ENCODE measurements around the gene PARK7. TPM values are rescaled to one million over a fixed set of nuclear protein-coding genes. Genes with fewer than 3 reads are reported as not detected.
A peak's percentile ranks its signal among the peaks of the same experiment; 100 is the strongest.

Gene PARK7
- total RNA-seq, 8 experiments from 2014 or later = 305 to 482 (median 382) TPM

DNA sequence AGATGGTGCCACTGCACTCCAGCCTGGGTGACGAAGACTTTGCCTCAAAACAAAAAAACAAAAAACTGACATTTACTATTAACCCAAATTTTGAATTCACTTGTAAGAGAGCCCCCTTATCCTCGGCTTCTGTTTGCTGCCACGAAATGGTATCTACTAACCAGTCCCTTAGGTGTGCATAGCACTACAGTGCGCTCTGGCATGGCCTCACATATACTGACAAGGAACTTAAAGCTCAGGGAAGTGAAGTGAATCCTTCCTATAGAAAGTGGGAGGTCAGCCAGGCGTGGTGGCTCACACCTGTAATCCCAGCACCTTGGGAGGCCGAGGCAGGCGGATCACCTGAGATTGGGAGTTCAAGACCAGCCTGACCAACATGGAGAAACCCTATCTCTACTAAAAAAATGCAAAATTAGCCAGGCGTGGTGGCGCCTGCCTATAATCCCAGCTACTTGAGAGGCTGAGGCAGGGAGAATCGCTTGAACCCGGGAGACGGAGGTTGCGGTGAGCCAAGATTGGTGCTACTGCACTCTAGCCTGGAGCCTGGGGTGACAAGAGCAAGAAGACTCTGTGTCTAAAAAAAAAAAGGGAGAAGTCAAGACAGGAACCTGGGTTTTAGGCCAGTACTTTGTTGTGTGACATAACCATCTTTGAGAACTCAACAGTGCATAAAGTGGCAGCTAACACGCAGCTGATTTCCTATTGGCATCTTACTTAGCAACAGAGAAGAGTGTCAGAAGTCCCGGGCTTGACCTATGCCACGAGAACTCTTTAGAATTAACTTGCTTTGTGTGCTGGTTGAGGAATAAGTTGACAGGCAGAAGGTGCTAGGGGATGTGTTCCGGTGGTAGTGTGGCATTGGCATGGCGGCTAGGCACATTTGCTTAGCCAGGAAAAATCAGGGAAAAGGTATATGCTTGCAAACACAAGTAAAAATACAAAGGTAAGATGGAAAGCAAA, 47.8 kb downstream of the PARK7 start:
- no peak overlapping the region for H3K4me3 ChIP-seq
- no peak for ATAC-seq (replicated peaks in 6 of 8)
- 83 to 100% (median 96%) methylated on average over 2 to 18 of the region's 18 CpGs for WGBS, 10 experiments
- peaks cover 0 to 10% of the 10 kb centered on the region in 2 donors for H3K4me1 ChIP-seq (replicated peaks in 1 of 2)
- no peak overlapping the region for H3K27ac ChIP-seq
- in situ Hi-C loops (cut with MboI; ENCODE audit: low pct_unique_long_range_greater_than_20kb in 2 of 9, low sequenced_read_pairs in 9 of 9, unreplicated experiment in 9 of 9) = loop anchor here in 5 of 9 experiments (10.0 to 25.0 kb wide), 2 partner anchors 303 to 305 kb away; partner anchors contain the start of gene SLC45A1 (in 5 of the 5)

DNA sequence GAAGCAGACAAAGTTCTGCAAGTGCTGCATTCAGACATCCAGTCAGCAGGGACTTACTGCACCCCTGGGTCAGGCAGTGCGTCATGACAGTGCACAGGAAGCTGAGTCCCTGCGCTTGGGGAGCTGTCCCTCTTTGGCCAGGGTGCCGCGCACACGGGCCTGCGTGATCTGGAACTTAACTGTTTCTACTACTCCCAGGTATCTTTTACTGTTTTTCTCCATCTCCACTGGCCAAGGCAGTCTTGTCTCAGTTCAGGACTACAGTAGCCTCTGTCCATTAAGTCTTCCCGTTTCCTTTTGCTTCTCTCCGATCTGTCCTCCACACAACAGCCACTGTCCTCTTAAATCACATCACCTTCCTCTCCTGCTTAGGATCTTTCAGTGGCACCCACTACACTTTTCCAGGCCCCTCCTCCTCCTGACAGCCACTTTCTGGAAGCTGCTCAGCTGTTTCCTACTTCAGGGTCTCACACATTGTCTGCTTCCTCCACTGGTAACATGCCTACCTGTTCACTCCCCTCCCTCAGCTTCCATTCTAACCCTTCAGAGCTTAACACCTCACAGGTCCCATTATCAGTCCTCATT, 48.7 kb downstream of the PARK7 start:
- 88 to 100% (median 90%) methylated on average over 2 to 8 of the region's 8 CpGs; no CpG with 5 or more reads in 1 of the 10 experiments for WGBS, 10 experiments
- Histone ChIP-seq H3K4me3 (no peak overlapping the region), H3K4me1 (replicated peaks in 1 of 2) (peaks cover 1 to 3% of the 10 kb centered on the region in 2 donors), H3K27ac (no peak overlapping the region)
- in situ Hi-C loops (cut with MboI; ENCODE audit: low pct_unique_long_range_greater_than_20kb in 2 of 9, low sequenced_read_pairs in 9 of 9, unreplicated experiment in 9 of 9) = loop anchor here in 5 of 9 experiments (10.0 to 25.0 kb wide), 2 partner anchors 302 to 305 kb away; partner anchors contain the start of gene SLC45A1 (in 5 of the 5)
- no peak for ATAC-seq (replicated peaks in 6 of 8)

DNA sequence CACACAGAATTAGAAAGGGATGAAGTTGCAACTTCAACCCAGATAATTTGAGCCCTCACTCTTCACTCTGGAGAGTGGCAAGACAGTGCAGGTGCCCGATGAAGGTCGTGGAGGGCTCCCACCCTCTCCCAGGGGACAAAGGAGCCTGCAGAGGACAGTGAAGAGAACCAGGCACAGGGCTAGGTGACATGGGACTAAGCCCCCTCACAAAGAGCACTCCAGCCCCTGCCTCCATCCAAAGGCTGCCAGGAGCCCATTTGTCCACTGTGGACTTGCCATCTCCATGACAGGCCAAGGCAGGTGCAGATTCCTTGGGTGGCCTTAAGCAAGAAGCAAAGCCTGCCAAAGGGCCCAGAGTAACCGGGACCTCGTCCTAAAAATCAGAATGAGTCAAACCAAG, 49.5 kb downstream of the PARK7 start:
- Histone ChIP-seq H3K4me3 (no peak overlapping the region), H3K27ac (no peak overlapping the region), H3K4me1 (replicated peaks in 1 of 2) (peaks cover 10% of the 10 kb centered on the region in 2 donors)
- WGBS, 10 experiments = 86 to 100% (median 93%) methylated on average over 1 to 4 of the region's 4 CpGs; no CpG with 5 or more reads in 3 of the 10 experiments
- in situ Hi-C loops (cut with MboI; ENCODE audit: low pct_unique_long_range_greater_than_20kb in 2 of 9, low sequenced_read_pairs in 9 of 9, unreplicated experiment in 9 of 9) = loop anchor here in 5 of 9 experiments (10.0 to 25.0 kb wide), 2 partner anchors 301 to 304 kb away; partner anchors contain the start of gene SLC45A1 (in 5 of the 5)
- no peak for ATAC-seq (replicated peaks in 6 of 8)

DNA sequence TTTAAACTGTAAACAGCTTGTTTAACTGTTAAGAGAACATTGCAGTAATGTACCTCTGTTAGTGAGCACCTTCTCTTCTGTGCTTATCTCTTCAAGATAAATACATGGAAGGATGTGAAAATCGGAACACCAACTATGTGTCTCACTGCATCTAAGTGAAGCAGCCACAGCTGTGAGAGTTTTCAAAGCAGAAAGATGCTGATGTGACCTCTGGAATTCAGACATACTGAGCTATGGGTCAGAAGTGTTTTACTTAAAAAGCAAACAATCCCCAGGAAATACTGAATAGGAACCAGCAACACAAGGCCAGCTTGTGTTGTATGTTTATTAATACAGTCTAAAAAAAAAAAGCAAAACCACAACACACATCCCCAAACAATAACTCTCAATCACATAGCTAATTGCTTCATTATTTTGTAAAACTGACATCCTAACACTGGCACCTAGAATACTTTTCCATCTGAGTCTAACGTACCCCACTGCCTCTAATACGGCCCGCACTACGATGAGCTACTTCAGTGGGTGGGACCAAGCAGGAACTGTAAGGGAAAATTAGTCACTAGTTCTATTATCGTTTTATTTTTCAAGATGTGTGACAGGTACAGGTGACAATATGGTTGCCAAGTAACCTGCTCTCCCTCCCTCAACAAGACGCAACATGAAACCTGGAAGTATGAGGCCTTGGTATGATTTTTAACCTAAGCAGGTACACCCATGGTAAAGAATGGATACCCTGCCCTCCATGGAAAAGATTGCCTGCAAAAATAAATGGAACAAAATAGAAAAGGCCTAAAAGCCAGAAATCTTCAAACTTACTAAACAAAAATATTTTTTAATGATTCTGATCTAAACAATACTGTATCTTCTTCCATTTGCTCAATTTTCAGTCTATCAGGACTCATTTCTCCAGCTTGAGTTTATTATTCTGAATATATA, 50.7 kb downstream of the PARK7 start:
- Histone ChIP-seq H3K4me3 (no peak overlapping the region), H3K27ac (no peak overlapping the region), H3K4me1 (replicated peaks in 1 of 2) (peaks cover 18 to 22% of the 10 kb centered on the region in 2 donors)
- in situ Hi-C loops (cut with MboI; ENCODE audit: low pct_unique_long_range_greater_than_20kb in 2 of 9, low sequenced_read_pairs in 9 of 9, unreplicated experiment in 9 of 9) = loop anchor here in 5 of 9 experiments (10.0 to 25.0 kb wide), 2 partner anchors 300 to 303 kb away; partner anchors contain the start of gene SLC45A1 (in 5 of the 5)
- WGBS, 10 experiments = 82 to 100% (median 96%) methylated on average over 1 to 7 of the region's 7 CpGs
- no peak for ATAC-seq (replicated peaks in 6 of 8)

DNA sequence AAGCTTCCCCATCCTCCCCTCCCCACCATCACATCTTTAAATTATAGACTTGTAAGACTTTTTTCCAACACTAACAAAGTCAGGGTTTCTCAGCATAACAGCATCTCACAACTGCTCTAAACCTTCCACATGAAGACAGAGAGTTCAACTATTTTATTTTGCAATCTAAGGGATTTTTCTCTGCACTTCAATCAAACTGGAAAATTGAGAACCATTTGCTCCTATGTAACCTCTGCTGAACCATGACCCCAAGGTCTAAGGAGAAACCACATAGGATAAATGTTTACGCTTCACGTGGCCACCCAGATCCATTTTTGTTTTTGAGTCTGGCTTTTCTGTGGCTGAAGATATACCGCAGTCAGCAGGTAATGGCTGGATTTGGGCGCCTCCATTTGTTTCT, 51.4 kb downstream of the PARK7 start:
- in situ Hi-C loops (cut with MboI; ENCODE audit: low pct_unique_long_range_greater_than_20kb in 2 of 9, low sequenced_read_pairs in 9 of 9, unreplicated experiment in 9 of 9) = loop anchor here in 5 of 9 experiments (10.0 to 25.0 kb wide), 2 partner anchors 299 to 302 kb away; partner anchors contain the start of gene SLC45A1 (in 5 of the 5)
- 86 to 100% (median 100%) methylated on average over 1 to 4 of the region's 4 CpGs; no CpG with 5 or more reads in 2 of the 10 experiments for WGBS, 10 experiments
- ATAC-seq (replicated peaks in 6 of 8) = no peak
- Histone ChIP-seq H3K4me3 (no peak overlapping the region), H3K27ac (no peak overlapping the region), H3K4me1 (replicated peaks in 1 of 2) (peaks cover 24 to 29% of the 10 kb centered on the region in 2 donors)

DNA sequence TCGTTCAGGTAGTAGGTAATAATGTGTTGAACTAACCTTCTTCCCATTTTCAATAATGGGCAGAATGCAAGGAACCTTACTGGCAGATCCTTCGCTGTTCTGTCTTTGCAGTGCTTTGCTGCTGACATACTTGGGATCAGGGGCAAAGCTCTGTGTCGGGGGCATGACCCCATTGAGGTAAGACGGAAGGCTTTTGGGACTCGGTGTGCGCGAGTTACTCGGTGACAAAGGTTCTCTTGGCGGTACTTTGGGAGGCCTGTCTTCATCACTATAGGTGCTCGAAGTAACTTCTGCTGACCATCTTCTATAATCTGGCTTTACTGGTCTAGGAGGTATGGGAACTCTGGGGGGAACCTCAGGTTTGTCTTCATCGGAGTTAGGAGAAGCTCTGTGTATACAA, 51.9 kb downstream of the PARK7 start:
- no peak overlapping the region for H3K27ac ChIP-seq
- 17 to 100% (median 92%) methylated on average over 1 to 11 of the region's 11 CpGs; no CpG with 5 or more reads in 2 of the 10 experiments for WGBS, 10 experiments
- in situ Hi-C loops (cut with MboI; ENCODE audit: low pct_unique_long_range_greater_than_20kb in 2 of 9, low sequenced_read_pairs in 9 of 9, unreplicated experiment in 9 of 9) = loop anchor here in 5 of 9 experiments (10.0 to 25.0 kb wide), 2 partner anchors 299 to 301 kb away; partner anchors contain the start of gene SLC45A1 (in 5 of the 5)

DNA sequence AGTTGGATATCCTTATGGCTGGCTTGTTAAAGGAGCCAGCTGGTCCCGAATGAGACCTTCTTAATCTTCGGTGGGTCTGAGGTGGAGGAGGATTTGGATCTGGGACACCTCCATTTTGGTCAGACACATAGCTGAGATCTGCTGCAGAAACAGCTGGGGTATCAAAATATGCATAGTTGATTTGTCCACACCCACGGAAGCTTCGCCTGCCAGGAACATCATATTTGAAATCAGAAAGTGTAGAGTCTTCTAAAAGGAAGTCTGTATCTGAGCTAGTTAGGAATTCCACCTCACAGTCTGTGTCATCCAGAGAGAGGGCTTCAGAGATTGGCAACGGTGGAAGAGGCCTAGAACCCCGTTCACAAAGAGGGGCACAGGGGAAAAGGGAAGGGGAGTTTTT, 52.3 kb downstream of the PARK7 start:
- in situ Hi-C loops (cut with MboI; ENCODE audit: low pct_unique_long_range_greater_than_20kb in 2 of 9, low sequenced_read_pairs in 9 of 9, unreplicated experiment in 9 of 9) = loop anchor here in 5 of 9 experiments (10.0 to 25.0 kb wide), 2 partner anchors 299 to 301 kb away; partner anchors contain the start of gene SLC45A1 (in 5 of the 5)
- Histone ChIP-seq H3K4me1 (replicated peaks in 1 of 2) (peaks cover 30 to 38% of the 10 kb centered on the region in 2 donors), H3K27ac (no peak overlapping the region), H3K4me3 (no peak overlapping the region)
- 20 to 100% (median 90%) methylated on average over 1 to 6 of the region's 6 CpGs; no CpG with 5 or more reads in 2 of the 10 experiments for WGBS, 10 experiments
- peak in 1 of 8 experiments; percentile 41 for ATAC-seq (replicated peaks in 6 of 8)

More for the DNA sequence above, 51.9 kb downstream of the PARK7 start:
- Histone ChIP-seq H3K4me3 (no peak overlapping the region), H3K4me1 (replicated peaks in 1 of 2) (peaks cover 26 to 34% of the 10 kb centered on the region in 2 donors)
- ATAC-seq (replicated peaks in 6 of 8) = no peak

DNA sequence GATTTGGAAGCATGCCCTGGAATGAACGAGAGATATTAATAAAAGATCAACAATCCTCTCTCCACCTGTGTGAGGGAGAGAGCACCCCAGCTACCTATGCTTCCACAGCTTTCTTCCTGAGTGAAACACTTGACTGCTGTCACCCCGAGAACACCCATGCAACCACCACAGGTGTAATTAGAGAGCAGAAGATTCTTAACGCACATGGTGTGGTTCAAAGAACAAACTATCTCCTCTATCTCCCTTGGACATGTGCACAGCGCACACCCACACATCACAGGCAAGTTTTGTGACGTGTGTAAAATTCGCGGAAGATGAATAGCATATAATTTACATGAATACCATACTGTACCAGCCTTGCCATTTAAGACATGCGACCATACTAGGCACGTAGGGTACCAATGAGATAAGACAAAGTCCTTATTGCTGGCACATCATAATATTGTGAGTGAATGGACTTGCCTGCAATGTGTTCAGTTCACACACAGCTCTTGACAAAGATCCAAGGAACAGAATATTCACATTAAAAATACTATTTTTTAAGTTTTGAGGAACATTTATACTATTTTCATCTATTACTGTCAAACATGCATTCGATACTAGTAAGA, 53.0 kb downstream of the PARK7 start:
- 57 to 100% (median 91%) methylated on average over 1 to 10 of the region's 10 CpGs for WGBS, 10 experiments
- H3K4me1 ChIP-seq (replicated peaks in 1 of 2) = peaks cover 36 to 44% of the 10 kb centered on the region in 2 donors
- H3K4me3 ChIP-seq = no peak overlapping the region
- ATAC-seq (replicated peaks in 6 of 8) = no peak
- in situ Hi-C loops (cut with MboI; ENCODE audit: low pct_unique_long_range_greater_than_20kb in 2 of 9, low sequenced_read_pairs in 9 of 9, unreplicated experiment in 9 of 9) = loop anchor here in 5 of 9 experiments (10.0 to 25.0 kb wide), 2 partner anchors 298 to 300 kb away; partner anchors contain the start of gene SLC45A1 (in 5 of the 5)
- H3K27ac ChIP-seq = no peak overlapping the region

DNA sequence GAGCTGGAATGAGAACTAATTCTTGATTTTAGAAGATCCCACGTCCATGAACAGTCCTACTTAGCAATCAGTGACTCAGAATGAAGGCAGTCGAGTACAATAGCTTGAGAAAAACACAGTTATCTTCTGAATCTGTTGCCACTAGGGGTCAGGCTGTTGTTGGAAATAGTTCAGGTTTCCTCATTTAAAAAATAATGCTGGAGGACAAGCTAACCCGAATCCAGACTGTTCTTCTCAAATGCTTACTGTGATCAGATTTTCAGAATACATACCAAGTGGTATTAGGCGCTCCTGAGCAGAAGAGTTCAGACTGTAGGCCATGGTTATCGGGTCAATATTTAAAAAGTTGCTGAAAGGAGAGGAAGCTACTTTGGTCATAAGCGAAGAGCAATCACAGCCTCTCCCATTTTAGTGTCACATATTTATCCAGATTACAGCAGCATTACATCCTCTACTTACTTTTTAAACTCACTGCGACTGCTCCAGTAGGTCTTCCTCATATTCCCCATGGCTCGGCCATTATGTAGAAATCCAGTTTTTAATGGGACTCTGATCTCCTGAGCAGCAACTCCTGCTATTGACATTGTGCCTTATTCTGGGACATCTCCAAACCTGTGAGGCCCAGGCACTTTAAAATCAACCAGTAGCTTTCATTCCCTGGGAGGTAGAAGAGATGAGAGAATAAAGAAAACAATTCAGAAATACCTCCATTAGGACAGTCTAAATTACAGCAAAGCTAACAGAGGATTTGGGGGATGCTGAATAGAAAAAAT, 53.7 kb downstream of the PARK7 start:
- peaks cover 43 to 52% of the 10 kb centered on the region in 2 donors for H3K4me1 ChIP-seq (replicated peaks in 1 of 2)
- ATAC-seq (replicated peaks in 6 of 8) = peak; percentile 50 to 86 (median 56)
- H3K27ac ChIP-seq = no peak overlapping the region
- no peak overlapping the region for H3K4me3 ChIP-seq
- in situ Hi-C loops (cut with MboI; ENCODE audit: low pct_unique_long_range_greater_than_20kb in 2 of 9, low sequenced_read_pairs in 9 of 9, unreplicated experiment in 9 of 9) = loop anchor here in 5 of 9 experiments (10.0 to 25.0 kb wide), 2 partner anchors 297 to 300 kb away; partner anchors contain the start of gene SLC45A1 (in 5 of the 5)
- 0 to 36% (median 28%) methylated on average over 1 to 8 of the region's 8 CpGs for WGBS, 10 experiments

DNA sequence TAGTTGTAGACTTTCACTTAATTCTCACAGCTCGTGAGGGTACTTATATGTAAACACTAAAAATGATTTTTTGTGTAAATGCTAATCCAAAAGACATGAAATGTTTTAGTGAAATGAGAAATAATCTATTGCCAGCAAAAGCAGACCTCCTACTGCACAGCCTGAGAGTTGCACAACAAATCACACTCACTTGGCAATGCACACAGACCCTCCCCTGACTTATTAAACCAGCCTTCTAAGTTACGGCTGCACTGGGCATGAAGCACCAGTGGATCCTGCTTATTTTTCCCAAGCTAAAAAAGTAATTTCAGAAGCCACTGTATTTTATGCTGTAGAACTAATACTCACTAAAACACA, 54.3 kb downstream of the PARK7 start:
- in situ Hi-C loops (cut with MboI; ENCODE audit: low pct_unique_long_range_greater_than_20kb in 2 of 9, low sequenced_read_pairs in 9 of 9, unreplicated experiment in 9 of 9) = loop anchor here in 5 of 9 experiments (10.0 to 25.0 kb wide), 2 partner anchors 297 to 299 kb away; partner anchors contain the start of gene SLC45A1 (in 5 of the 5)
- Histone ChIP-seq H3K27ac (no peak overlapping the region), H3K4me1 (replicated peaks in 1 of 2) (peaks cover 48 to 57% of the 10 kb centered on the region in 2 donors), H3K4me3 (no peak overlapping the region)
- peak in 3 of 8 experiments; percentile 28 to 49 (median 32) for ATAC-seq (replicated peaks in 6 of 8)
- WGBS, 10 experiments = 13 to 76% (median 55%) methylated on average over 1 to 2 of the region's 2 CpGs

Measured in motor neuron (in vitro differentiated cells).